GM21447 (cell line): ENCODE results near the gene TCIRG1.
"Not testable (repeated sequence)": the region's sequence is repeated elsewhere in the genome, so short reads cannot be mapped to it uniquely, and the experiment has no call there.

Experiments used
- ATAC-seq: cut with Tn5 transposase; IDR thresholded peaks from one replicate; pipeline ENCODE4 v1.9.1; 2021; ENCODE audit not compliant: unreplicated experiment

The TCIRG1 gene

GRCh38 chr11:68082481-68082880 lies 43.7 kb downstream of the TCIRG1 start:
- ATAC-seq: no peak

- ATAC-seq: no peak
Observed at GRCh38 chr11:68083517-68083916, 44.7 kb downstream of the TCIRG1 start.

GRCh38 chr11:68089679-68090078 lies 50.9 kb downstream of the TCIRG1 start:
- no peak for ATAC-seq

GRCh38 chr11:68090287-68090686 lies 51.5 kb downstream of the TCIRG1 start:
- ATAC-seq: no peak

- ATAC-seq: no peak
Observed at GRCh38 chr11:68090706-68091105, 51.9 kb downstream of the TCIRG1 start.

- no peak for ATAC-seq
Observed at GRCh38 chr11:68092411-68092810, 53.6 kb downstream of the TCIRG1 start.

- not testable (repeated sequence) for ATAC-seq
Observed at GRCh38 chr11:68092946-68093345, 54.1 kb downstream of the TCIRG1 start.

GRCh38 chr11:68093565-68093964 lies 54.7 kb downstream of the TCIRG1 start:
- no peak for ATAC-seq

- ATAC-seq: no peak
Observed at GRCh38 chr11:68096962-68097361, 58.1 kb downstream of the TCIRG1 start.

GRCh38 chr11:68099057-68099456 lies 60.2 kb downstream of the TCIRG1 start:
- ATAC-seq: no peak

GRCh38 chr11:68099474-68100405 lies 60.9 kb downstream of the TCIRG1 start:
- ATAC-seq: no peak
